CD4-positive, alpha-beta T cell treated with Interleukin-1 beta for 1 hour (primary cell): ENCODE data around the gene GNAQ.

Experiments used
- DNase-seq, 2 donors: peaks; one replicate each; pipeline ENCODE4 v3.0.0-alpha.2; 2020 to 2022

Gene GNAQ

DNA sequence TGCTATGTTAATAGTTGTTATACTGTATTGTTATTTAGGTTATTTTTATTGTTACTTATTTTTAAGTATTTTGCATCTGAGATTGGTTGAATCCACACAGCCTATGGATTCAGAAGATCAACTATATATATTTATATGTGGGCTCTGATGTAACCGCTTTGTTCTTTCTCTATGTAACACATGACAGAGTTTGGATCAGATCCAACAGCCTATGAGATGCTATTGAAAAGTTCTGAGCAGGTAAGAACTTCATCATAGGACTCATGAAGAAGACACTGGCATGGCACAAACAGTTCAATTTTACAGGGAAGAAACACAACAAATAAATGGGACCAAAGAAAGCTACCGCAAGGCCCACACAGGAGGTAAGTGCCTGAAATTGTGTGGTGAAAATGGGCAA, 93.4 kb downstream of the GNAQ start:
- no peak for DNase-seq

DNA sequence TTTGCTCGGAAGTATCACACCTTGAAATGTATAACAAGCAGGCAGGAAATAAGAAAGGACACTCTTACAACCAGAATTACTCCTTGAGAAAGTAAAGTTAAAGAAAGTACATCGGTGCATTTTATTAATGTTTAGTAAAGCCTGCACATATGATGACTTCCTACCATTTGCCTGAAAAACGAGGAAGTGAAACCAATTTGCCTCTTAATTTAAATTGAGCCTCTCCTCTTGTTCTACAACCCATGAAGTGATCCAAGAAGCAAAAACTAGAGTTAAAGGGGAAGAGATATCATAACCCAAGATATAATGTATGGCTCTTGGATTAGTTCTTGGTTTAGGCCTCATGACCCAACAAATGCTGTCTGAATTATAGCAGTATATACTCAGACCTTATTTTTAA, 95.6 kb downstream of the GNAQ start:
- DNase-seq: no peak

DNA sequence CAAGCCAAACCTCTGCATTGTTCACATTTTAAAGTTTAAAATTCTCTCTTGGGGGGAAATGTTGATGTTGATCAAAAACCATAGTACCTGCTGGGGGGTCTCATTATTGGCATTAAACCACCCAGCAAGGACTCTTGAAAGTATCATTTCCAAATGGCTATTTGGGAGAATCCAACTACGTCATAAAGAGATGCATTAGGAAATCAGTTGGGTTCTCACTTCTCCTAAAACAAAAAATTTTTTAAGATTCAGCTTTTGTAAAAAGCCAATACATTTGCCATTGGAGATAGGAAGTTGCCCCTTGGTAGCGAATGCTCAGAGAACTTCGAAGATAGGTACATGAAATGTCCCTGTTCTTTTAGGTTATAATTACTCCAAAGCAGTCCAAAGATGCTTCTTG, 96.4 kb downstream of the GNAQ start:
- no peak for DNase-seq

DNA sequence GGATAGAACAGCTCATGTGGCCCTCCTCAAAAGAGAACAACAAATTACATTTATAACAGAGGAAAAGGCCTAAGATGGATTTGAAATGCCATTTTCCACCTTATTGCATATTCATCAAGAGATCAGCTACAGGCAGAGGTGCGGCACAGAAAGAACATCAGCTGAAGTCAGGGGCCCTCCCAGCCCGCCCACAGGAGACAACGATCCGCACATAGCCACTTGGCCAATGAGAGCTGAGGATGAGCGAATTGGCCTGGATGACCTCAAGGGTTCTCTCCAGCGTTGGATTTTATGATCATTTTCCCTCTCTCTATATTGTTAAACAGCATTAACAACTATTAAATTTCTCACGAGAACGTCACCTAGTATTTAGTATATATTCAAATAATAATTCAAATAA, 97.6 kb downstream of the GNAQ start:
- DNase-seq: no peak

DNA sequence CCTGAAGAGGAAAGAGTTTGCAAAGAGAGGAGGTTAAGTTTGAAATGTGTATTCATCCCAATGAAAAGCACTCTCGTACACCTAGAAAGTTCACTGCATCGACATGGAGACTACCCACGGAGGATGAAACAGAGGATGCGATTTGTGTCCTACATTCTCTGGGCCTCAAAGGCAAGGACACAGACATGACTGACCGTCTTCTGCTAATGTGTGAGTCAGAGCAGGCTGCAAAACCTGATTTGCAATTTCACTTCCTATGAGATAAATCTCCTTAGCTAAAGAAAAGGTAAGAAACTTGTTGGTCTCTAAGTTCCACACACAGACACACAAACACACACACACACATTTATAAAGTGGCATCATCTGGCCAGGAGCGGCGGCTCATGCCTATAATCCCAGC, 98.6 kb downstream of the GNAQ start:
- no peak for DNase-seq

DNA sequence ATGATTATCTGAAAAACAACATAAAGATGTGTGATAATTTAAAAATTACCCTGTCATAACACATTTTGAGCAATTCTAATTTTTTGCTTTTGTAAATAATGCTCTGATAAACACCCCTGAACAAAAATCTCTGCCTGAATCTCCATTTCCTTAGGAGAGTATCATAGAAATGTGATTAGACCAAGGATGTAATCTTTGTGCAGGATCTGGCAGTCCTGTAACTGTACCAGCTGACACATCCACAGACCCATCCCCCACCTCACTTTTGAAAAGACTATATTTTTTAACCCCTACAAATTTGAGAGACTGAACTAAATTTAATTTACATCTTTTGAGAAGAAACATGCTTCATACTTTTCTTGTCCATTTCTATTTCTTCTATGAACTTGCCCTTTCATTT, 101.7 kb downstream of the GNAQ start:
- DNase-seq: no peak

DNA sequence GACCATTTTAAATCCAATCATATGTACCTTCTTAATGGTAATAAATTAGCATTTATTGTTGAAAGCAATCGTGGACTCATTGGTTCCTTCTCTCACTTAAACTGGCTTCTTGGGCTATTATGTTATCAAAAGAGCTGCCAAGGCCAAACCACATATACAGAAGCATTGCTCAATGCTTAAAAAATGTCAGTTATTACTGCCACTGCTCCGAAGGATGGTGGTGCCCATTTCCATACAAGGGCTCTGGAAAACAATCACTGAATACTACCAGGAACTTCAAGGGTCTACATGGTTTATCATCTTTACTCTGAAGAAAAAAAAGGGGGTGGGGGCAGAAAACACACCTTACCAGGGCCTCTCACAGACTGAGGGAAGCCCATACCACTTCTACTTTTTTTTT, 104.3 kb downstream of the GNAQ start:
- DNase-seq: no peak

DNA sequence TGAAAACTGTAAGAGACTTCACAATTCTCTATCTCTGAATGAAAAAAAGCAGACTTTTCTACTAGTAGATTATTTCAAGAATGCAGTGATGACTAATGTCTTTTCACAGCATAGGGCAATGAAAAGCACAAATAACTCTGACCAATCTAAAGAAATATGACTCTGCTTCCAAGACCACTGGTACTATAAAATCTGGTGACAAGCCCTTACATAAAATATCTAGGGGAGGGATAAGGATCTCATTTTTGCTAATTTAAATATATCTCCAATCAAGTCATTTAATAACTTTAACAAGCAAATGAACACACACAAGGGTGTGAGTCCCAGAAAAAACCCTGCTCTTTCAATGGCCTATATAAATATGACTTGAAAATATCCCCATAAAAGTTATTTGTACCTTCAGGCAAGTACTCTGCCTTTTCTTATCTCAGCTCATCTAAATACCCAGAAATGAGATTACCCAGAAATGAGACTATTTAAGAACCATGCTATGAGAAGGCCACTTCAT, 105.2 kb downstream of the GNAQ start:
- no peak for DNase-seq

DNA sequence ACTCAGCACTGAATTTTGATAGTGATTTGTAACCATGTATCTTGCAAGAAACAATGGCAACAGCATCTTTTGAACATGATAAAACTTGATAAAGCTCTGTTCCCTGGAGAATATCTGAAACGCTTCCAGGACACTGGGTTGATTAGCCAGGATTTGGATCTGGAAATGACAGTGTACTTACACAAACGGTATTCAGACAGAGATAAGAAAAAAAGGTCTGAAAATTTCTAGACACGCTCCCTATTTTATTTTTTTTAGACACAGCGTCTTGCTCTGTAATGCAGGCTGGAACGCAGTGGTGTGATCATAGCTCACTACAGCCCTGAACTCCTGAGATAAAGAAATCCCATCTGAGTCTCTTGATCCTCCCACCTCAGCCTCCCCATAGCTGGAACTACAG, 109.0 kb downstream of the GNAQ start:
- DNase-seq: no peak

DNA sequence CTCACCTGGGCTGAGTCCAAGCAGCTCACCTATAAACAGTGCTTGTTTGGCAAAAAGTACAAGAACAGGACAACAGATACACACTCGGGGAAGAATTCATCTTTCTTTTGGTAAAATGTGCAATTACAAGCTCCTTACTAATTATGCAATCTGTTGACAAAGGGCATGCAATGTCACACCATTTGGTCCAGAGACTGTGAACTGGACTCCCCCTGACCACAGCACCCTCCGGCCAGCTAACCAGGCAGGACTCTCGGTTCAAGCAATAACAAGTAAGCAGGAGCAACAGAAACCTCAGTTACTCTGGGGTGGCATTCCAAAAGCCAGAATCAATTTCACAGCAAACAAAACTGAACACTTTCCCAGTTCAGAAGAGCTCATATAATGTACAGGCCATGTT, 113.8 kb downstream of the GNAQ start:
- DNase-seq: no peak

DNA sequence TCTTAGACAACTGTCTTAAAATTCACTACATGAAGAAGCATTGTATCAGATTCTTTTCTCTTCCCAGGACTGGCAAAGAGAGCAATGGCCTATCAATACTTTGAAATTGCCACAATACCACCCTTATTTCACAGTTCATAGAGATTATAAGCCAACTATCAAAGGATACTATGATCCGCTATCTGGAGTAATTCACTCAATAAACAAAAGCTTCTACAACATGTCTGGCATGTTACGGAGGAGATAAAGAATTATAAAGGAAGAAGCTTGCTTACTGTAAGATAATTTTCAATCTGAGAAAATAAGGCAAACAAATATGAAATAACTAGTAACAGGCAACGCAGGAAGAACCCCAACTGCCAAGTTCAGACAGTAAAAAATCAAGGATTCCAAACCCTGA, 114.8 kb downstream of the GNAQ start:
- no peak for DNase-seq

DNA sequence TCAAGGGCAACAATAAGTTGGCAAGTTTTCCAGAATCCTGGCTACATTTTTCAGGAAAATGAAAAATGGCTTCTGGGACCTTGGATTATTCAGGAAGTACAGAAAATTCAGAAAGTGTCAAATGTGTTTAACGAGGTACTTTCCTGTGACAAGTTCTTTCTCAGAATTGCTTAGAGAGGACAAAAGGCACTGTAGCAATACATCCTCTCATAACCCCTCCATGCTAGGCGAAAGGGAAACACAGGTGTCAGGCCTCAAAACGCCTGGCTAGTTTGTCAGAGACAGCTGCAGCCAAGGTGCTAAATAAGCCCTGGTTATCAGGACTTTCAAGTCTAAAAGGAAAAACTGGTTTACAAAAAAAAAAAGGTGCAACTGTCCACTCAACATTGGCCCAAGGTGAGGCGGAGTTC, 115.2 kb downstream of the GNAQ start:
- DNase-seq: no peak

DNA sequence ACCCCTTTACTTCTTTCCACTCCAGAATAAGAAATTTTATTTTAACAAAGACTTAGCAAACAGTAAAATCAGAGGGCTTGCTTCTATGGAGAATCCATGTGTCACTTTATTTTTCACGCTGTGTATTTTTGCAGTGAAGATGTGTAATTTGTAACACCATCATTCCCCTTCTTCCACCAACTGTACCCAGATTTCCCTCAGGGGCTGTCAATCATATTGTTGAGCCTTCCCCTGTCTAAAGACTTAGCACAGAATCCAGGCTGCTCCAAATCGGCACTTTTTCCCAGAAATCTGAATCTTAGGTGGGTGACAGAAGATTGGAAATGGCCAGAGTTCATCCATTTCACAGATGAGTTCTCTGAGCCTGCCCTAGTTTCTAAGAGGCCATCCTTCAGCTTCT, 115.9 kb downstream of the GNAQ start:
- no peak for DNase-seq

DNA sequence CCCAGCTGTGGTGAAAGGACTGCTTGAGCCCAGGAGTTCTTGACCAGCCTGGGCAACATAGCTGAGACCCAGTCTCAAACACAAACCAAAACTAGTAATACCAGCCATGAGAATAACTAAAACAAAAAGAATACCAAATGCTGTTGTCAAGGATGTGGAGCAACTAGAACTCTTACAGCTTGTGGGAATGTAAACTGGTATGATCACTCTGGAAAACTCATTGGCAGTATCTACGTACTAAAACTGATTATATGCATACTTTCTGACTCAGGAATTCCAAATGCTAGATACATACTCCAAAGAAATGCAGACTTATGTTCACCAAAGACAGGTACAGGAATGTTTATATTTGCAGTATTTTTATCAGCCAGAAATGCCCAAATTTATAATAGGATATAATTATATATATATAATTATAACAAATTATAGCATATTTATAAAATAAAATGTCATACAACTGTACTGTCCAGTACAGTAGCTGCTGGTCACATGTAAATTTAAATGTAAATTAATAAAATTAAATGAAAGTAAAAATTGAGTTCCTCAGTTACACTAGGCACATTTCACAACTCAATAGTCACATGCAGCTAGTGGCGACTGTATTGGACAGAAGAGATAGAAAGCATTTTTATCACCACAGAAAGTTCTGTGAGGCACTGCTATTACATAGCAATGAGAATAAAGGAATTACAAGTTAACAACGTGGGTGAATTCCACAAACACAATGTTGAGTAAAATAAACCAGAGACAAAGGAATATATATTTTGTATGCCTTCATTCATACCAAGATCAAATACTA, 118.5 kb downstream of the GNAQ start:
- no peak for DNase-seq

DNA sequence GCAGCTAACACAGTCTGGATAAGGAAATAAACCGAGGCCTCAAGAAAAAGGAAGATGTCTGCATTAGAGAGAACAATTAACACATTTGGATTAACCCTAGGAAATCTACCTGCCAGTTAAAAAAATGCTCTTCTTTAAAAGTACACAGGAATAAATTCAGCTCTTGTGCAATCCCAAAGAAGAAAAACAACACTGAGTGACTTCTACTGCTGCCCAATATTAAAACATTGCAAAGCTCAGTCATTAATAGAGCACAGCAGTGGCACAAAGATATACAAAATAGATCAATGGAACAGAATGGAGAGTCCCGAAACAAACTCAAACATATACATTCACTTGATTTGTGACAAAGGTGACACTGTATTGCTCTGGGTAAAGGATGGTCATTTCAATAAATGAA, 119.7 kb downstream of the GNAQ start:
- DNase-seq: no peak

DNA sequence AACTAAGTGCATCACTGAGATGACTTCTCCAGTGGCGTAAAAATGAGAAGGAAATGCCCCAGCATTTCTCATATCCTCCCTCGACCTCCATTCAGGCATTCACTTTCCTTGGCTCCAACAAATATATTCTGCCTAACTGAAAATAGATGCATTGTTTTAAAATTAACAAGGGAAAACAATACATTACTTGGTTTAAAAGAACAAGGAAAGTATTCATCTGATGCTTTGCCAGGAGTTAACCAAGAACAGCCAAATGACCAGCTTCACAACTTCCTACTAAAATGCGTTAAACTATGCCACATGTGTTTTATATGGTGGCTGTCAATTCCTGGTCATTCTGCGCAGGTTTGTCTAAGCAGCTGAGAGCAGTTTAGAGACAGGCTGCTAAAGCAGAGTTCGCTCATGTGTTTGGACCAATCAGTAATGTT, 121.4 kb downstream of the GNAQ start:
- DNase-seq: no peak

DNA sequence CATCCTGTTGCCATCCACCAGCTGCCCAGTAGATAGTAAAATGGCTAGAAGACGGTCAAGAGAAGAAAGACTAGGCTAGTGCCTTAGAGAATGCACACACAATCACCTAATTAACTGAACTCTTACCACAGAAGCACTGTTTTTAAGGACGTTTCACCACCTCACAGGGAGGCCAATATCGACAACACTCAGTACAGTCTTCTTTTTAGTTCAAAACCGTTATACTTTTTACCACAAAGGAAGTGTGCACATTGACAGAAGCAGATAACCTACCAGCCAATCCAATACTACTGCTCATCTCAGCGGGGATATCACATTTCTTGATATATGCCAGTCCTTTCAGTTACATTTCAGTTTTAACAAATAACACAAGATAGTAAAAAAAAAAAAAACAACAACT, 122.3 kb downstream of the GNAQ start:
- DNase-seq: peak in 1 of 2 donors; percentile 34

DNA sequence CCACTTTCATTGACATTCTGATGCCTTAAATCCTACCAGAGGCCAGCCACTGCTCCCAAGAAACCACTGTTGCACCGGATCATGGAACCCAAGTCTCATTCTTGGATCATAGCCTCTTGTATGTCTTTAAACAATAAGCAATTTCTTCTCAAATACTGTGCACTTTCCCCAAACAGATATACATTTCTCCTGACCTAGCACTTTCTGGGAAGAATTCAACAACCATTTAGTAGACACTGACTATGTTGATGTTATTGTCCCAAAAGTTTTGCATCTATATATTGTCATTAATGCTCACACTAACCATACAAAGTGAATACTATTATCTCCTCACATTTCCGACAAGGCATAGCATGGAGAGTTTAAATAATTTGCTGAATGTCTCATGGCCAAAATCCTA, 123.3 kb downstream of the GNAQ start:
- no peak for DNase-seq

DNA sequence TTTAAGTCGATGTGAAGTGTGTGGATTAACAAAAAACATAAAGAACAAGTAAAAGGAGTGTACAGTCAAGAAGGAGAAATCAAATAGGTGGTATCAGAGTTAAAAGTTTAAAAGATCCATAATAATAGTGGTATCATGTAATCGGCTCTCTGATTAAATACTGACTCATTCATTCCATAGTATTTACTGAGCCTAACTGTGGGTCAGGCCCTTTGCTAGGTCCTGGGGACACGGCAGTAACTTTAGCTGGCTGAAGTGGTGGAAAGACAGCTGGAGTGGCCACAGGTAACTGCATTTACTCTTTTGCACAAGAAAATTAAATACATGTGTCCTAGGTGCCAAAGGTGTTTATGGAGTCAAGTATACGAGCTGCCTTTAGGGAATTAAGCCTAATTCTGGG, 124.0 kb downstream of the GNAQ start:
- no peak for DNase-seq

DNA sequence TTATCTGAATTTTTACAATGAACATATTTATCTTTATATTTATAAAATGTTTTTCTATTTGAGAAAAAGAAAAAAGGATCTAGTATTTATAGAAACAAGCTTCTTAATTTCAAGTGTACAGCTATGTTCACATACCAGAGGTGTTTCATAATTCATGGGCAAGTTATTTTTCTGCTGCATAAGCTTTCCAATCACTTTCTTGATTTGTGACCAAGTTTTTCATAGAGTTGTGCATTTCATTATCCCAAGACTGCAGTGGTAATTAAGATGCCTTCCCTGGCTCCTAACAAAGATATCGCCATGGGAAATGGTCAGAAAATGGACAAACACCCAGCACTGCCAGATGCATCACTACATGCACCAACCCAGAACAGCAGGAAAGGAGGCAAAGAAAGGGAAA, 124.6 kb downstream of the GNAQ start:
- DNase-seq: no peak

DNA sequence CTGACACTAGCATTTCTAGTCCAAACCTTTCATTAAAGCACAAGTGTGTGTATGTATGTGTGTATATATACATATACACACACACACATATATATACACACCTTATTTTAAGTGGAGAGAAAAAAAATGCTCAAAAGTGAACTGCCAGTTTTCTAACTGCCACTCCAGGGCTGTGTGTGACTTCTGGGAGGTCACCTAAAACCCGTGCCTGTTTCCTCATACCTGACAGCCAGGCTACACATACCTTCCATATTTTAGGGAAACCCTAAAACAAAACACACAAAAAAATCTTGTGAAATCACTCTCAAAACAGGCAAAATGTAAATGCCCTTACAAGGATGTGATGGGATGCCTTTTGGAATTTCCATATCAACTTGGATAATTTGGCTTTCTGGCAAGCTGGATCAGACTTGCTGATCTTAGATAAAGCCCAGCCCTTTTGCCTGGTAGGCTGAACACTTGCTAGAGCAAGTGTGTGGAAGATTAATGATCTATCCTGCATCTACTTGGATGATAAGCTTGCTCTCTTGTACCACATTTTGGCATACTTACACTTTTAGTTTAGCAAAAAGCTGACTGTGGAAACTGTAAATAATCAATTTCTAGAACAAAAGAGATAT, 127.8 kb downstream of the GNAQ start:
- no peak for DNase-seq

DNA sequence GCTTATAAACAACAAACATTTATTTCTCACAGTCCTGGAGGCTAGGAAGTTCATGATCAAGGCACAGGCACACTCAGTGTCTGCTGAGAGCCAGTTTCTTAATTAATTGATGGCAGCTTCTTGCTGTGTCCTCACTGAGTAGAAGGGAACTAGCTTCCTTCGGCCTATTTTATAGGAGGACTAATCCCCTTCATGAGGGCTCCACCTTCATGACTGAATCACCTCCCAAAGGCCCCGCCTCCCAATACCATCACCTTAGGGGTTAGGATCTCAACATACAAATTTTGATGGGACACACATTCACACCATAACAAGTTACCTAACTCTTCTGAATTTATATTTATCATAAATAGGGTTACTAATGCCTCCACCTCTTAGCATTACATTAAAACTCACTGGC, 129.8 kb downstream of the GNAQ start:
- no peak for DNase-seq

DNA sequence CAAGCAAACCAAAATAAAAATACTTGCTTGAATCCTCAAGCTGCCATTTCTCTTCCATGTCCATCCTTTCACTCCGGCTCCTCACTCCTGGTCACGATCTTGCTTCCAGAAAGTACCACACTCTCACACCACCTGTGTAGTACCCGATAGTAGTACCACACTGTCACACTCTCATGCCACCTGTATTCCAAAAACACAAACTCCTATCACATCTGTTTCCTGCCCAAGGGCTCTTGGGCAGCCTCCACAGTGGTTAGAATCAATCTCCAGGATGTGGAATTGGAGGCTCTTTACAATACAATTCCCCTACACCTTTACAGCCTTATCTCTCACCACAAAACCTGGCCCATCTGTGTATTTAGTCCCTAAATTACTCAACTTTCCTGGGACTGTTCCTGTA, 130.6 kb downstream of the GNAQ start:
- DNase-seq: no peak

DNA sequence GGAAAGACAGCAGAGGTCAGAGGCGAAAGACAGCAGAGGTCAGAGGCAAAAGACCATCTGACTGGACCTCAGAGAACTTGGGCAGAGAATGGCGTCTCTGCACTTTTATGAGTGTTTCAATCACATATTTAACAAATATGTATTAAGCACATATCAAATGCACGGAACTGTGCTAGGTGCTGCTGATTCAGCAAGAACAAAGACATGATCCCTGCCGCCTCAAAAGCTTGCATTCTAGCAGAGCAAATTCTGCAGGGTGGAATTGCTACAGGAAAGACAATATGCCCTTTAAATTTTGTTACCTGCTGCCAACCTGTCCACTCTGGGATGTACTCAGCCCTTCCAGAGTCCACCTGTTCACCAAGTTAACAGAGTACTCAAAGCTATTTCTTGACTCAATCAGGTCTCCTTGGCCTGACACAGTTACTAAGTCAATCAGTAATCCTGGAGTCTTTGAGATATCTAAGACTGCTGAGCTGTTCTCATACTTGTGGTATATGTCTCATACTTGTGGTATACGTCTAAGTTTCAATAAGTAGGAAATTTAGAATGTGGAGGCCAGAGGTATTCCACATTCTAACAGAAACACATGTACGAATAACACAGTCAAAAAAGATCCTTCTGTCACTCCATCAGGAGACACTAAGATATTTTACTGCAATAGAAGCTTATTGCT, 131.8 kb downstream of the GNAQ start:
- DNase-seq: no peak
